Hindlimb muscle (tissue), 1 donor: ENCODE results near the gene GAL3ST3. TPM values are rescaled to one million over a fixed set of nuclear protein-coding genes. Genes with fewer than 3 reads are reported as not detected.

Experiments
- DNase-seq: peaks from one replicate; pipeline ENCODE4 v3.0.0-alpha.2; 2013
- polyA plus RNA-seq: library from polyadenylated mRNA; unstranded; fragments of 120-200 nt; gene quantifications from one replicate; pipeline ENCODE4 v1.2.1, GENCODE V29; 2013; ENCODE audit not compliant: insufficient read length

The GAL3ST3 gene
- polyA plus RNA-seq, 1 donor = 0.34 TPM

- no peak for DNase-seq
Measured at GRCh38 chr11:66068923-66069714, 20.2 kb upstream of the GAL3ST3 start.

GRCh38 chr11:66068154-66068821 is 19.3 kb upstream of the GAL3ST3 start:
- DNase-seq = peak; percentile 62

- no peak for DNase-seq
Measured at GRCh38 chr11:66067640-66068039, 18.7 kb upstream of the GAL3ST3 start.

- no peak for DNase-seq
Measured at GRCh38 chr11:66066751-66067150, 17.8 kb upstream of the GAL3ST3 start.

GRCh38 chr11:66064571-66064970 is 15.6 kb upstream of the GAL3ST3 start:
- no peak for DNase-seq

- DNase-seq = no peak
Measured at GRCh38 chr11:66063900-66064299, 14.9 kb upstream of the GAL3ST3 start.

- no peak for DNase-seq
Measured at GRCh38 chr11:66062408-66062807, 13.4 kb upstream of the GAL3ST3 start.

GRCh38 chr11:66061268-66061667 is 12.3 kb upstream of the GAL3ST3 start:
- DNase-seq = no peak

GRCh38 chr11:66059966-66060680 is 11.2 kb upstream of the GAL3ST3 start:
- no peak for DNase-seq

GRCh38 chr11:66056501-66056900 is 7.5 kb upstream of the GAL3ST3 start:
- no peak for DNase-seq

- no peak for DNase-seq
Measured at GRCh38 chr11:66055021-66055420, 6.1 kb upstream of the GAL3ST3 start.

GRCh38 chr11:66052664-66052982 is 3.7 kb upstream of the GAL3ST3 start:
- DNase-seq = no peak

- DNase-seq = peak; percentile 98
Measured at GRCh38 chr11:66051766-66052663, 3.1 kb upstream of the GAL3ST3 start, which contains the start of gene SF3B2. TSS of gene SF3B2 (plus strand) at chr11:66052364. CDS start at chr11:66052385, 21 bp downstream.

GRCh38 chr11:66051371-66051765 is 2.4 kb upstream of the GAL3ST3 start:
- no peak for DNase-seq

GRCh38 chr11:66050581-66051231 is 1.7 kb upstream of the GAL3ST3 start:
- DNase-seq = no peak

- DNase-seq = no peak
Measured at GRCh38 chr11:66047541-66048365, 1.2 kb downstream of the GAL3ST3 start.

- DNase-seq = no peak
Measured at GRCh38 chr11:66046901-66047300, 2.1 kb downstream of the GAL3ST3 start.

GRCh38 chr11:66045177-66045639 is 3.8 kb downstream of the GAL3ST3 start:
- DNase-seq = peak; percentile 70

GRCh38 chr11:66044757-66045156 is 4.2 kb downstream of the GAL3ST3 start:
- no peak for DNase-seq

- no peak for DNase-seq
Measured at GRCh38 chr11:66042996-66043906, 5.7 kb downstream of the GAL3ST3 start.
